Ishikawa (cell line): ENCODE measurements around the gene LIX1.

Experiments used
- CEBPB ChIP-seq: IDR thresholded peaks from 2 replicates; pipeline ENCODE4 v1.6.1; 2012
- EP300 ChIP-seq: IDR thresholded peaks from 2 replicates; pipeline ENCODE4 v1.6.1; 2012; ENCODE audit warnings: borderline replicate concordance
- RAD21 ChIP-seq: IDR thresholded peaks from 2 replicates; pipeline ENCODE4 v1.6.1; 2012; ENCODE audit warnings: low read depth

DNA sequence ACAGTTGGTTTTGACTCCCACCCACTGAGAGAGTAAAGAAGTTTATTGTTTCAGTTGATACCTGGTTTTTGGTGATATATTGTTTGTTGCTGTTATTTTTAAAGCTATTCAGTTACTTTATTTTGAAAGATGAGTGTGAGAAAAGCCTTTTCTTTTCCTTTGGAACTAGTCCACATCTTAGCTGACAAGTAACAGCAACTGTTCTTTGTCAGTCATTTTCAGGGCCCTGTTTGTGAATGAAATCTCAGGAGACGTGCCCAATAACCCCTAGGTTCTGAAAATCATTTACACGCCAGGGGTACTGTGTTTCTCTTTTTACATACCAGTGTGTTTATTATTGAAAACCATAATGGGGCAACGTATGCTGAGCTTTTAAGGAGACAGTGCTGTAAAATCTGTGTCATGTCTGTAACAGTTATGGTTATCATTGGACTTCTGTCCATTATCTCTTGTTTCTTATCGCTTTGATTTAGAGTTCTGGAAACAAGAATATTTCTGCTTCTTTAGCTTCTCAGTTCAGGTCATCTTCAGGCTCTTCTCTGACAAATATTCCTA lies 75.0 kb downstream of the LIX1 start:
- TF ChIP-seq EP300 (no peak), RAD21 (no peak), CEBPB (no peak)
